Lung (tissue), 12 donors: ENCODE measurements around the gene CDKAL1. TPM values are rescaled to one million over a fixed set of nuclear protein-coding genes. Genes with fewer than 3 reads are reported as not detected.

Source experiments
- ATAC-seq: fragments of 200-7000 bp; cut with Tn5 transposase; one replicate; pipeline ENCODE4 v1.9.1; 2020; ENCODE audit warnings: moderate number of reproducible peaks; ENCODE audit not compliant: insufficient read depth, low FRiP score
- DNase-seq, 3 donors: peaks; one replicate each; pipeline ENCODE4 v3.0.0-alpha.2; 2013 to 2017
- H3K27ac ChIP-seq, 2 donors: one replicate each; pipeline ENCODE4 v1.5.1; 2013; ENCODE audit warnings: mild to moderate bottlenecking in 2 of 2, moderate library complexity in 2 of 2, control low read depth in 1 of 2, inconsistent platforms in 1 of 2, low read depth in 1 of 2, low read length in 1 of 2
- H3K27me3 ChIP-seq, 3 donors: one replicate each; pipeline ENCODE4 v1.5.1; 2013; ENCODE audit warnings: low read length in 2 of 3; ENCODE audit not compliant: control insufficient read depth in 3 of 3, insufficient read depth in 3 of 3
- H3K36me3 ChIP-seq, 4 donors: one replicate each; pipeline ENCODE4 v1.5.1; 2013; ENCODE audit warnings: low read length in 4 of 4, mild to moderate bottlenecking in 1 of 4, moderate library complexity in 1 of 4; ENCODE audit not compliant: control insufficient read depth in 4 of 4, insufficient read depth in 4 of 4
- H3K4me1 ChIP-seq, 5 donors: one replicate each; pipeline ENCODE4 v1.5.1; 2013; ENCODE audit warnings: low read length in 5 of 5, mild to moderate bottlenecking in 2 of 5, moderate library complexity in 1 of 5; ENCODE audit not compliant: control insufficient read depth in 5 of 5, insufficient read depth in 5 of 5
- H3K4me3 ChIP-seq: one replicate; pipeline ENCODE4 v1.5.1; 2013; ENCODE audit warnings: mild to moderate bottlenecking, control low read depth, moderate library complexity
- H3K9ac ChIP-seq, 2 donors: one replicate each; pipeline ENCODE4 v1.5.1; 2013; ENCODE audit warnings: low read length in 2 of 2, control low read depth in 1 of 2; ENCODE audit not compliant: insufficient read depth in 1 of 2
- H3K9me3 ChIP-seq, 4 donors: one replicate each; pipeline ENCODE4 v1.5.1; 2013; ENCODE audit warnings: low read length in 3 of 4, mild to moderate bottlenecking in 1 of 4, moderate library complexity in 1 of 4; ENCODE audit not compliant: control insufficient read depth in 4 of 4, insufficient read depth in 3 of 4
- CTCF ChIP-seq: IDR thresholded peaks from 2 replicates; pipeline ENCODE4 v1.5.1; 2012; ENCODE audit warnings: mild to moderate bottlenecking; ENCODE audit errors: control extremely low read depth, extremely low read depth
- WGBS, 2 donors: extraction: QIAGEN DNeasy Blood & Tissue Kit; methylation state at CpG; one replicate each; pipeline ENCODE4 v1.1.7; 2013; 5-methylcytosine and 5-hydroxymethylcytosine counted together
- polyA plus RNA-seq, 2 donors: library from polyadenylated mRNA; stranded (reverse); fragments of 200-250 nt; gene quantifications; one replicate each; pipeline ENCODE4 v1.2.1, GENCODE V29; 2013
- total RNA-seq, 2 donors: library from RNA; depleted of rRNA in 1 of 2; stranded (reverse); fragments of >200 nt in 1 of 2; gene quantifications; one replicate each; pipeline ENCODE4 v1.2.1, GENCODE V29; 2014 to 2021
- donor health status: control.
- donor health status: control.
- donor health status: Bipolar disorder and iron deficiency.
- donor health status: healthy.
- donor health status: DM: yes; HTN: yes; CAD: no.

The CDKAL1 gene
- total and polyA plus RNA-seq, 4 donors, result 4.0 to 39.0 (median 10.0) TPM

- TF ChIP-seq CTCF, result no peak
- no peak overlapping the region for H3K27ac ChIP-seq
- peaks cover 0 to 11% (median under 1%) of the 10 kb centered on the region in 5 donors for H3K4me1 ChIP-seq
- H3K4me3 ChIP-seq, result no peak overlapping the region
- H3K9ac ChIP-seq, result no peak overlapping the region
- ATAC-seq (no peak), DNase-seq (no peak)
- 70 to 80% methylated on average over 4 of the region's 4 CpGs for WGBS, 2 donors
- H3K9me3 ChIP-seq, result no peaks in the 10 kb centered on the region
- peaks cover 0 to 2% (median 0%) of the 10 kb centered on the region in 4 donors for H3K36me3 ChIP-seq
- H3K27me3 ChIP-seq, result no peaks in the 10 kb centered on the region
Measured at GRCh38 chr6:21185861-21186478, 651.7 kb downstream of the CDKAL1 start.

- peaks cover 0 to 12% (median 3%) of the 10 kb centered on the region in 5 donors for H3K4me1 ChIP-seq
- no peak overlapping the region for H3K4me3 ChIP-seq
- H3K27ac ChIP-seq, result no peak overlapping the region
- no peak for DNase-seq
- no peaks in the 10 kb centered on the region for H3K9me3 ChIP-seq
- no peak for ATAC-seq
- H3K9ac ChIP-seq, result no peak overlapping the region
- WGBS, 2 donors, result 39 to 40% methylated on average over 2 of the region's 2 CpGs
- H3K27me3 ChIP-seq, result no peaks in the 10 kb centered on the region
- TF ChIP-seq CTCF, result no peak
- no peaks in the 10 kb centered on the region for H3K36me3 ChIP-seq
Measured at GRCh38 chr6:21186479-21187055, 652.3 kb downstream of the CDKAL1 start.

- H3K36me3 ChIP-seq, result no peaks in the 10 kb centered on the region
- TF ChIP-seq CTCF, result no peak
- H3K4me1 ChIP-seq, result peaks cover 0 to 13% (median 3%) of the 10 kb centered on the region in 5 donors
- H3K4me3 ChIP-seq, result no peak overlapping the region
- no peak for DNase-seq
- H3K27ac ChIP-seq, result no peak overlapping the region
- no peaks in the 10 kb centered on the region for H3K27me3 ChIP-seq
- H3K9ac ChIP-seq, result no peak overlapping the region
- 78 to 81% methylated on average over 2 of the region's 2 CpGs for WGBS, 2 donors
- H3K9me3 ChIP-seq, result no peaks in the 10 kb centered on the region
- ATAC-seq, result no peak
Measured at GRCh38 chr6:21187485-21187884, 653.2 kb downstream of the CDKAL1 start.
